Measurements from ENCODE around the gene PAOX. TPM values are rescaled to one million over a fixed set of nuclear protein-coding genes. Genes with fewer than 3 reads are reported as not detected.

Gene PAOX
- total RNA-seq, 1 experiment from 2014 or later = 1.2 TPM

GRCh38 chr10:133355991-133356390 is 23.1 kb upstream of the PAOX start:
- Mint-ChIP-seq H3K27me3 (ENCODE audit: insufficient read depth, unreplicated experiment) (no peaks in the 10 kb centered on the region), H3K36me3 (ENCODE audit: insufficient read depth, unreplicated experiment) (peaks cover 2% of the 10 kb centered on the region), H3K9me3 (ENCODE audit: unreplicated experiment) (no peaks in the 10 kb centered on the region), H3K4me1 (ENCODE audit: insufficient read depth, unreplicated experiment) (no peaks in the 10 kb centered on the region), H3K27ac (ENCODE audit: low read depth, unreplicated experiment) (no peak overlapping the region), H3K4me3 (ENCODE audit: unreplicated experiment) (peak overlapping the region; percentile 68)
- no peak for DNase-seq (ENCODE audit: unreplicated experiment)
- ChIA-PET POLR2A (no interaction called here), CTCF (interaction anchor here (1.3 kb wide), 1 partner anchor 26 kb away, joined by 4 read pairs; no protein-coding TSS in a partner anchor)
- TF ChIP-seq CTCF (IDR thresholded peaks at IDR 0.05; ENCODE audit: unreplicated experiment) = no peak
- no TSS peak for BruUV-seq (replicated peaks)
- intact Hi-C loops (cut with micrococcal nuclease) = no loop called here

DNA sequence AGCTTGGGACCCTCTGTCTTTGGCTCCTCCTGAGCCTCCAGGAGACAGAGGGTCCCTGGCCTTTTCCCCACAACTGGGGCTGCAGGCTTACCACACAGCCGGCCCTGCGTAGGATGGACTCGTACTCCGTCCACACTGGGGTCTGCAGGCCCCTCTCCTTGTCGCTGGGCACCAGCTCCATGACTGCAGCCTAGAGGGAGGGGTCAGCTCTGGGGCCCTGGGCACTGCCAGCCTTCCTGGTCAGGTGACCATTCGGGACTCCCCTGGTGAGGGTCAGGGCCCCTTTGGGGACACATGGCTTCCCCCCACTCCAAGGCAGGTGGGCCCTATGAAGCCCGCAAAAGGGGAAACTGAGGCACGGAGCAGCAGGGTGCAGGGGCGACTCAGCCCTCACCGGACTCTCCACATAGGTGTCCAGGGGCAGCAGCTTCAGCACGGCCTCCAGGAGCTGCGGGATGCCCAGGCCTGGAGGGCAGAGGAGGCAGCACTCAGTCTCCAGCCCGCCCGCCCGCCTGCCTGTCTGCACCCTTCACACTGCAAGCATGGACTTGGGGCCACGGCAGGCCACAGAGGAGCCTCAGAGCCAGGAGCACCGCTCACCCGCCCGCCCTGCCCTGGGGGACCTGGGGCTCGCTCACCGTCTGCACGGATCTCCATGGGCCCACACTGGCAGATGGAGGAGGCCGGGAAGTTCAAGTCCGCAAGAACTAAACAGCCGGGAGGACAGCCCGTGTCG is 22.3 kb upstream of the PAOX start:
- DNase-seq (ENCODE audit: unreplicated experiment) = no peak
- Mint-ChIP-seq H3K4me3 (ENCODE audit: unreplicated experiment) (peak overlapping the region; percentile 68), H3K27me3 (ENCODE audit: insufficient read depth, unreplicated experiment) (no peaks in the 10 kb centered on the region), H3K36me3 (ENCODE audit: insufficient read depth, unreplicated experiment) (peaks cover 9% of the 10 kb centered on the region), H3K9me3 (ENCODE audit: unreplicated experiment) (no peaks in the 10 kb centered on the region), H3K27ac (ENCODE audit: low read depth, unreplicated experiment) (no peak overlapping the region), H3K4me1 (ENCODE audit: insufficient read depth, unreplicated experiment) (no peaks in the 10 kb centered on the region)
- no peak for TF ChIP-seq CTCF (IDR thresholded peaks at IDR 0.05; ENCODE audit: unreplicated experiment)
- BruUV-seq (replicated peaks) = TSS peak; percentile 12
- intact Hi-C loops (cut with micrococcal nuclease) = no loop called here
- ChIA-PET POLR2A (interaction anchor here (0.7 to 1.2 kb wide), 2 partner anchors 9 to 14 kb away, joined by 3 to 4 read pairs; partner anchors contain the start of gene PRAP1), CTCF (interaction anchor here (1.3 kb wide), 1 partner anchor 27 kb away, joined by 4 read pairs; no protein-coding TSS in a partner anchor)

DNA sequence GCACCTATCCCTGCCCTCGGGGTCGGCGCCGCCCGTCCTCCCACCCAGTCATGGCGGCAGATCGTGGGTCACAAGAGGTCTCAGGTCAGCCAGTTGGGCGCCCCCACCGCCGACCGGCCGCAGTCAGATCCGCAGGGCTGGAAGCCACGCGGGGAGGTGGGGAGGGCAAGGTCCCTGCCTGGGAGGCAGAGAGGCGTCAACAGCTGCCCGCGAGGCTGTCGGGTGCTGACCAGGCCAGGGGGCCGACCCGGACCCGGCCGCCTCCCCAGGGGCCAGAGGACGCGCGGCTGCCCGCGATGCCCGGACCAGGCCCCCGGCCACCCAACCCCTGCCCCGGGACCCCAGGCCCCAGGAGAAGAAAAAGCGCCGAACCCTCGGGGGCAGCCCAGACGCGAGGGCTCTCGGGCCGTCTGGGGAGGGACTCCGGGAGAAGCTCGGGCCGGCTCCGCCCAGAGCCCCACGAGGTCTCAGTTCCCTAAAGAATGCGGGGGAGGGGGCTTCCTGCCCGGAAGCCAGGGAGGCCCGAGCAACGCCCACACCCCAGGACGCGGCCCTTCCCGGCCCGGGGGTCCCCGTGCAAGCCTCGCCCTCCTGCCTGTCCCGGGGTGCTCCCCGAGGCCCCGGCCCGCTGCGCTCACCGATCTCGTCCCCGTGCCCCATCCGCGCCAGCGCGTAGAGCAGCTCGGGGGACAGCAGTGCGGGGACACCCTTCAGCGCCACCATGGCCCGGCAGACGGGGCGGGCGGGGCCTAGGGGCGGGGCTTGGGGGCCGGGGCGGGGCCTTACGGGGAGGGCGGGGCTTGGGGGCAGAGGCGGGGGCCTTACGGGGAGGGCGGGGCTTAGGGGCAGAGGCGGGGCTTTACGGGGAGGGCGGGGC is 21.5 kb upstream of the PAOX start, which contains the start of gene FUOM:
FUOM (minus strand) TSS at position 735 of the 877 bp plus-strand sequence; CDS start at position 723, 12 bp downstream.
- TF ChIP-seq CTCF (IDR thresholded peaks at IDR 0.05; ENCODE audit: unreplicated experiment) = no peak
- CTCF ChIA-PET = interaction anchor here (0.5 kb wide), 1 partner anchor 82 kb away, joined by 3 read pairs; no protein-coding TSS in a partner anchor
- Mint-ChIP-seq H3K27me3 (ENCODE audit: insufficient read depth, unreplicated experiment) (no peaks in the 10 kb centered on the region), H3K4me3 (ENCODE audit: unreplicated experiment) (peak within 1 kb of the TSS; percentile 68), H3K4me1 (ENCODE audit: insufficient read depth, unreplicated experiment) (no peaks in the 10 kb centered on the region), H3K9me3 (ENCODE audit: unreplicated experiment) (no peaks in the 10 kb centered on the region), H3K27ac (ENCODE audit: low read depth, unreplicated experiment) (no peak within 1 kb of the TSS), H3K36me3 (ENCODE audit: insufficient read depth, unreplicated experiment) (peaks cover 15% of the 10 kb centered on the region)
- POLR2A ChIA-PET = interaction anchor here (0.6 to 1.2 kb wide), 3 partner anchors 10 to 44 kb away, joined by 3 to 4 read pairs (median 3); partner anchors contain the start of gene PRAP1
- peak; percentile 56 for DNase-seq (ENCODE audit: unreplicated experiment)
- BruUV-seq (replicated peaks) = no TSS peak
- intact Hi-C loops (cut with micrococcal nuclease) = no loop called here

Measured in MCF 10A (cell line).